BLaER1 treated with 17β-estradiol and CSF1 and Interleukin-3, amounts not matched to agents 10 nM and 100 nM (cell line): ENCODE data around the gene ZNF746.

ENCODE experiments used
- H3K27ac ChIP-seq, 11 experiments: shearing (Covaris generic); formaldehyde crosslinking; 2 replicates each; pipeline ENCODE4 v1.8.1; 2022
- H3K27me3 ChIP-seq, 11 experiments: shearing (Covaris generic); formaldehyde crosslinking; 2 replicates each; pipeline ENCODE4 v1.8.1; 2022
- H3K36me3 ChIP-seq, 11 experiments: shearing (Covaris generic); formaldehyde crosslinking; 2 replicates each; pipeline ENCODE4 v1.8.1; 2022
- H3K4me1 ChIP-seq, 10 experiments: shearing (Covaris generic); formaldehyde crosslinking; 2 replicates each; pipeline ENCODE4 v1.8.1; 2022
- H3K4me2 ChIP-seq, 11 experiments: shearing (Covaris generic); formaldehyde crosslinking; 2 replicates each; pipeline ENCODE4 v1.8.1; 2022
- H3K4me3 ChIP-seq, 10 experiments: shearing (Covaris generic); formaldehyde crosslinking; 2 replicates each; pipeline ENCODE4 v1.8.1; 2022
- H3K9ac ChIP-seq, 11 experiments: shearing (Covaris generic); formaldehyde crosslinking; 2 replicates each; pipeline ENCODE4 v1.8.1; 2022
- H3K9me3 ChIP-seq, 11 experiments: shearing (Covaris generic); formaldehyde crosslinking; replicated peaks in 1 of 11; 2 replicates each; pipeline ENCODE4 v1.8.1; 2022
- H4K20me1 ChIP-seq, 11 experiments: shearing (Covaris generic); formaldehyde crosslinking; 2 replicates each; pipeline ENCODE4 v1.8.1; 2022
- Cebpa-rat ChIP-seq, 11 experiments: shearing (Covaris generic); IDR thresholded peaks; 2 replicates each; pipeline ENCODE4 v1.8.1; 2022

ZNF746 gene

GRCh38 chr7:149459201-149459539, 38.4 kb downstream of the ZNF746 start:
- no peak for TF ChIP-seq Cebpa-rat (IDR thresholded peaks at IDR 0.05)
- Histone ChIP-seq H3K9ac (peak overlapping the region; percentile 82 to 96 (median 91)), H3K4me3 (peak overlapping the region; percentile 70 to 91 (median 86)), H3K27ac (peak overlapping the region in 10 of 11 experiments; percentile 76 to 90 (median 84); a peak in 20 of 22 replicates), H3K36me3 (peaks cover 28 to 40% (median 30%) of the 10 kb centered on the region in 11 experiments), H3K9me3 (no peaks in the 10 kb centered on the region), H3K27me3 (no peaks in the 10 kb centered on the region), H4K20me1 (peaks cover 10 to 56% (median 42%) of the 10 kb centered on the region in 11 experiments; a peak in 20 of 22 replicates), H3K4me1 (peaks cover 19 to 32% (median 28%) of the 10 kb centered on the region in 10 experiments), H3K4me2 (peak overlapping the region; percentile 76 to 96 (median 89))

- H3K36me3 ChIP-seq: peaks cover 37 to 49% (median 39%) of the 10 kb centered on the region in 11 experiments
- H3K4me2 ChIP-seq: peak overlapping the region; percentile 76 to 96 (median 89)
- H3K4me3 ChIP-seq: no peak overlapping the region
- peaks cover 10 to 63% (median 51%) of the 10 kb centered on the region in 11 experiments; a peak in 21 of 22 replicates for H4K20me1 ChIP-seq
- H3K9me3 ChIP-seq: no peaks in the 10 kb centered on the region
- H3K9ac ChIP-seq: peak overlapping the region in 10 of 11 experiments; percentile 3 to 96 (median 92); a peak in 8 of 22 replicates
- H3K27ac ChIP-seq: no peak overlapping the region
- TF ChIP-seq Cebpa-rat (IDR thresholded peaks at IDR 0.05): no peak
- peaks cover 19 to 32% (median 28%) of the 10 kb centered on the region in 10 experiments for H3K4me1 ChIP-seq
- H3K27me3 ChIP-seq: no peaks in the 10 kb centered on the region
Measured at GRCh38 chr7:149458235-149458634, 39.4 kb downstream of the ZNF746 start.

GRCh38 chr7:149457766-149458165, 39.8 kb downstream of the ZNF746 start:
- H3K9me3 ChIP-seq: no peaks in the 10 kb centered on the region
- TF ChIP-seq Cebpa-rat (IDR thresholded peaks at IDR 0.05): no peak
- H3K9ac ChIP-seq: peak overlapping the region in 6 of 11 experiments; percentile 3 to 96 (median 94); a peak in 2 of 22 replicates
- peaks cover 10 to 66% (median 53%) of the 10 kb centered on the region in 11 experiments; a peak in 21 of 22 replicates for H4K20me1 ChIP-seq
- H3K4me3 ChIP-seq: no peak overlapping the region
- H3K36me3 ChIP-seq: peaks cover 41 to 52% (median 44%) of the 10 kb centered on the region in 11 experiments
- H3K27ac ChIP-seq: no peak overlapping the region
- H3K4me2 ChIP-seq: peak overlapping the region in 10 of 11 experiments; percentile 76 to 96 (median 87); a peak in 8 of 22 replicates
- H3K27me3 ChIP-seq: no peaks in the 10 kb centered on the region
- peaks cover 19 to 32% (median 28%) of the 10 kb centered on the region in 10 experiments for H3K4me1 ChIP-seq

GRCh38 chr7:149456506-149457421, 40.8 kb downstream of the ZNF746 start:
- H3K36me3 ChIP-seq: peaks cover 45 to 61% (median 52%) of the 10 kb centered on the region in 11 experiments
- H3K4me3 ChIP-seq: no peak overlapping the region
- H3K4me2 ChIP-seq: peak overlapping the region in 1 of 11 experiments; percentile 35; a peak in 2 of 22 replicates
- H3K4me1 ChIP-seq: peaks cover 19 to 32% (median 28%) of the 10 kb centered on the region in 10 experiments
- H3K27ac ChIP-seq: no peak overlapping the region
- H3K9ac ChIP-seq: no peak overlapping the region
- no peaks in the 10 kb centered on the region for H3K9me3 ChIP-seq
- H3K27me3 ChIP-seq: no peaks in the 10 kb centered on the region
- H4K20me1 ChIP-seq: peaks cover 10 to 74% (median 58%) of the 10 kb centered on the region in 11 experiments; a peak in 21 of 22 replicates
- TF ChIP-seq Cebpa-rat (IDR thresholded peaks at IDR 0.05): no peak

- TF ChIP-seq Cebpa-rat (IDR thresholded peaks at IDR 0.05): no peak
- Histone ChIP-seq H4K20me1 (peaks cover 10 to 77% (median 58%) of the 10 kb centered on the region in 11 experiments; a peak in 21 of 22 replicates), H3K4me2 (no peak overlapping the region), H3K27me3 (no peaks in the 10 kb centered on the region), H3K9me3 (no peaks in the 10 kb centered on the region), H3K4me1 (peaks cover 17 to 31% (median 21%) of the 10 kb centered on the region in 10 experiments), H3K27ac (no peak overlapping the region), H3K4me3 (no peak overlapping the region), H3K36me3 (peaks cover 58 to 75% (median 66%) of the 10 kb centered on the region in 11 experiments), H3K9ac (no peak overlapping the region)
Measured at GRCh38 chr7:149455175-149455950, 42.2 kb downstream of the ZNF746 start.

GRCh38 chr7:149454750-149455149, 42.9 kb downstream of the ZNF746 start:
- Histone ChIP-seq H3K9ac (no peak overlapping the region), H3K9me3 (no peaks in the 10 kb centered on the region), H3K4me1 (peaks cover 17 to 31% (median 21%) of the 10 kb centered on the region in 10 experiments), H4K20me1 (peaks cover 10 to 81% (median 58%) of the 10 kb centered on the region in 11 experiments; a peak in 21 of 22 replicates), H3K4me2 (no peak overlapping the region), H3K27ac (no peak overlapping the region), H3K36me3 (peaks cover 64 to 81% (median 72%) of the 10 kb centered on the region in 11 experiments), H3K27me3 (no peaks in the 10 kb centered on the region), H3K4me3 (no peak overlapping the region)
- TF ChIP-seq Cebpa-rat (IDR thresholded peaks at IDR 0.05): no peak

GRCh38 chr7:149454006-149454405, 43.6 kb downstream of the ZNF746 start:
- H3K27ac ChIP-seq: no peak overlapping the region
- no peaks in the 10 kb centered on the region for H3K27me3 ChIP-seq
- H3K4me2 ChIP-seq: no peak overlapping the region
- H4K20me1 ChIP-seq: peaks cover 10 to 75% (median 57%) of the 10 kb centered on the region in 11 experiments; a peak in 21 of 22 replicates
- peaks cover 11 to 25% (median 14%) of the 10 kb centered on the region in 10 experiments for H3K4me1 ChIP-seq
- no peaks in the 10 kb centered on the region for H3K9me3 ChIP-seq
- no peak for TF ChIP-seq Cebpa-rat (IDR thresholded peaks at IDR 0.05)
- no peak overlapping the region for H3K4me3 ChIP-seq
- H3K36me3 ChIP-seq: peaks cover 72 to 89% (median 79%) of the 10 kb centered on the region in 11 experiments
- H3K9ac ChIP-seq: no peak overlapping the region

GRCh38 chr7:149450821-149451220, 46.8 kb downstream of the ZNF746 start:
- Histone ChIP-seq H3K9me3 (no peaks in the 10 kb centered on the region), H3K9ac (no peak overlapping the region), H3K4me2 (no peak overlapping the region), H3K4me1 (no peaks in the 10 kb centered on the region), H3K36me3 (peaks cover 88 to 97% (median 94%) of the 10 kb centered on the region in 11 experiments), H3K27ac (no peak overlapping the region), H3K27me3 (no peaks in the 10 kb centered on the region), H3K4me3 (no peak overlapping the region), H4K20me1 (peaks cover 0 to 45% (median 25%) of the 10 kb centered on the region in 11 experiments; a peak in 17 of 22 replicates)
- TF ChIP-seq Cebpa-rat (IDR thresholded peaks at IDR 0.05): no peak
